Gastrocnemius medialis (tissue), 4 donors: ENCODE data around the gene ZDHHC14.

Experiments used
- CTCF ChIP-seq, 5 experiments: fragments of 450-650 bp in 3 of 5; fragments of 200-600 bp in 2 of 5; sonication (generic) in 2 of 5; IDR thresholded peaks in 4 of 5; conservative IDR thresholded peaks in 1 of 5; 1 replicate in 4 of 5; 2 replicates in 1 of 5; pipeline ENCODE4 v1.5.1; 2016 to 2019; ENCODE audit warnings: antibody characterized with exemption in 5 of 5, mild to moderate bottlenecking in 3 of 5, moderate library complexity in 3 of 5
- POLR2A ChIP-seq, 2 donors: fragments of 450-650 bp; IDR thresholded peaks; one replicate each; pipeline ENCODE4 v1.6.1; 2017; ENCODE audit warnings: antibody characterized with exemption in 2 of 2, mild to moderate bottlenecking in 2 of 2, moderate library complexity in 2 of 2

DNA sequence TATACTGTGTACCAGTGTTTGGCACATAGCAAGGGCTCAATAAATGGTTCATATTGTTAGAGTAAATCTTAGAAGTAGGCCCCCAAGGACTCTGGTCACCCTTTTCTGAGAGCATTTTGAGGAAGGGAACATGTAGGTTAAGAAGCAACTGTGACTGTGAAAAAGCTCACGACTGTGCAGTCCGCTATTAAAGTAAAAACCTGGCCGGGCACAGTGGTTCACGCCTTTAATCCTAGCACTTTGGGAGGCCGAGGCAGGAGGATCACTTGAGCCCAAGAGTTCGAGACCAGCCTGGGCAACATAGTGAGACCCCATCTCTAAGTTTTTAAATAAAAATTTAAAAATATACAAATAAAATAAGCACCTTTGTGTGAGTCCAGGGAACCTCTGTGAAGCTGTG, 5.0 kb downstream of the ZDHHC14 start:
- TF ChIP-seq CTCF (IDR thresholded peaks at IDR 0.05 in 4 of 5, conservative IDR thresholded peaks at IDR 0.05 in 1 of 5) (no peak), POLR2A (IDR thresholded peaks at IDR 0.05) (no peak)
